Measurements from ENCODE around the gene TMEM106A. TPM values are rescaled to one million over a fixed set of nuclear protein-coding genes. Genes with fewer than 3 reads are reported as not detected.
A peak's percentile ranks its signal among the peaks of the same experiment; 100 is the strongest.
"Not testable (repeated sequence)": the region's sequence is repeated elsewhere in the genome, so short reads cannot be mapped to it uniquely, and the experiment has no call there.

Gene TMEM106A
- total and polyA plus RNA-seq, 12 donors = 1.1 to 10.4 (median 2.7) TPM

DNA sequence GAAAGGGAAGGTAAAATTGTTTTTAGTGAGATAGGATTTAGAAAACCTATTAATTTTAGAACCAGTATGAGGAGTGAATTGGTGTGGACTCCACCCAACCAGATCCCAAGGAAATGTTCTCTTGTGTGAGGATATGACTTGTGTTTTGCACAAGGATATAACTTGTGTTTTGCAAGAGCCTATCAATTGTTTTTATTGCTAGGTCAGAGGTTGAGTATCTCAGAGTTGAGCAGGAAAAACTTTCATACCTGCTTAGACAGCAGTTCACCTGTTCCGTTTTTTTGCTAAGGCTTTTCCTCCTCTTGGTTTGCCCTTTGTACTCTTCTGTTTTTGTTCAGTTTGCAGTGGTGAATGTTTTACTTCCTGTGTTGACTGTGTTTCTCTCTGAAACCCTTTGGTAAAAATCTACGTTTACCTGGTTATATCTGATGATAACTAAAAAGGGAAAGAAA lies 35.5 kb upstream of the TMEM106A start:
- TF ChIP-seq, protein P1, sequence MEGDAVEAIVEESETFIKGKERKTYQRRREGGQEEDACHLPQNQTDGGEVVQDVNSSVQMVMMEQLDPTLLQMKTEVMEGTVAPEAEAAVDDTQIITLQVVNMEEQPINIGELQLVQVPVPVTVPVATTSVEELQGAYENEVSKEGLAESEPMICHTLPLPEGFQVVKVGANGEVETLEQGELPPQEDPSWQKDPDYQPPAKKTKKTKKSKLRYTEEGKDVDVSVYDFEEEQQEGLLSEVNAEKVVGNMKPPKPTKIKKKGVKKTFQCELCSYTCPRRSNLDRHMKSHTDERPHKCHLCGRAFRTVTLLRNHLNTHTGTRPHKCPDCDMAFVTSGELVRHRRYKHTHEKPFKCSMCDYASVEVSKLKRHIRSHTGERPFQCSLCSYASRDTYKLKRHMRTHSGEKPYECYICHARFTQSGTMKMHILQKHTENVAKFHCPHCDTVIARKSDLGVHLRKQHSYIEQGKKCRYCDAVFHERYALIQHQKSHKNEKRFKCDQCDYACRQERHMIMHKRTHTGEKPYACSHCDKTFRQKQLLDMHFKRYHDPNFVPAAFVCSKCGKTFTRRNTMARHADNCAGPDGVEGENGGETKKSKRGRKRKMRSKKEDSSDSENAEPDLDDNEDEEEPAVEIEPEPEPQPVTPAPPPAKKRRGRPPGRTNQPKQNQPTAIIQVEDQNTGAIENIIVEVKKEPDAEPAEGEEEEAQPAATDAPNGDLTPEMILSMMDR (IDR thresholded peaks at IDR 0.05) = no peak
- peaks cover 5 to 70% (median 52%) of the 10 kb centered on the region in 9 donors for H3K4me1 ChIP-seq
- no peaks in the 10 kb centered on the region for H3K27me3 ChIP-seq
- peaks cover 0 to 62% (median 40%) of the 10 kb centered on the region in 9 donors for H3K36me3 ChIP-seq
- DNase-seq (no peak), ATAC-seq (no peak)
- peak overlapping the region in 1 of 10 donors; percentile 3 for H3K4me3 ChIP-seq
- H3K9me3 ChIP-seq = no peaks in the 10 kb centered on the region
- intact Hi-C loops (cut with DNase I) = loop anchor here in 3 of 10 donors (2.0 to 10.0 kb wide), 3 partner anchors 21 to 151 kb away; partner anchors contain the start of genes RND2 (in 1 of the 3), TMEM106A (in 1 of the 3) and VAT1 (in 1 of the 3)
- WGBS, 2 donors = 68 to 81% methylated on average over 2 of the region's 2 CpGs
- peak overlapping the region in 7 of 10 donors; percentile 24 to 58 (median 45) for H3K27ac ChIP-seq

DNA sequence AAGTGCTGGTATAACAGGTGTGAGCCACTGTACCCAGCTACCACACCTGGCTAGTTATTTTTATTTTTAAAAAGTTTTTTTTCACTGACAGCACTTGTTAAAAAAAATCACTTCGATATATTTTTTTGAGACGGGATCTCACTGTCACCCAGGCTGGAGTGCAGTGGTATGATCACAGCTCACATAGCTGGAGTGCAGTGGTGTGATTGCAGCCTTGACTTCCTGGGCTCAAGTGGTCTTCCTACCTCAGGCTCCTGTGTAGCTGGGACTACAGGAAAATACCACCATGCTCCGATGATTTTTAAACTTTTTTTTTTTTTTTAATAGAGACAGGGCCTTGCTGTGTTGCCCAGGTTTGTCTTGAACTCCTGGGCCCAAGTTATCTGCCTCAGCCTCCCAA lies 27.8 kb upstream of the TMEM106A start:
- H3K36me3 ChIP-seq = peaks cover 0 to 100% (median 57%) of the 10 kb centered on the region in 9 donors
- no peaks in the 10 kb centered on the region for H3K27me3 ChIP-seq
- TF ChIP-seq, protein P1 (IDR thresholded peaks at IDR 0.05) = no peak
- WGBS, 2 donors = 93% methylated on average over 3 of the region's 3 CpGs
- no peak overlapping the region for H3K4me3 ChIP-seq
- intact Hi-C loops (cut with DNase I) = no loop called here
- ATAC-seq = no peak
- no peak overlapping the region for H3K27ac ChIP-seq
- H3K9me3 ChIP-seq = no peaks in the 10 kb centered on the region
- DNase-seq = no peak
- H3K4me1 ChIP-seq = peaks cover 0 to 6% (median 0%) of the 10 kb centered on the region in 9 donors

DNA sequence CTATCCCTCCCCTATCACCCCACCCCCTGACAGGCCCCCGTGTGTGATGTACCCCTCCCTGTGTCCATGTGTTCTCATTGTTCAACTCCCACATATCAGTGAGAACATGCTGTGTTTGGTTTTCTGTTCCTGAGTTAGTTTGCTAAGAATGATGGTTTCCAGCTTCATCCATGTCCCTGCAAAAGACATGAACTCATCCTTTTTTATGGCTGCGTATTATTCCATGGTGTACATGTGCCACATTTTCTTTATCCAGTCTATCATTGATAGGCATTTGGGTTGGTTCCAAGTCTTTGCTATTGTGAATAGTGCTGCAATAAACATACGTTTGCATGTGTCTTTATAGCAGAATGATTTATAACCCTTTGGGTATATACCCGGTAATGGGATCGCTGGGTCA lies 25.0 kb upstream of the TMEM106A start:
- H3K4me1 ChIP-seq; H3K27me3 ChIP-seq; H3K4me3 ChIP-seq; H3K27ac ChIP-seq; ATAC-seq; intact Hi-C loops (cut with DNase I); DNase-seq; H3K9me3 ChIP-seq: not testable (repeated sequence)
- peaks cover 3 to 100% (median 61%) of the 10 kb centered on the region in 9 donors for H3K36me3 ChIP-seq
- WGBS, 2 donors = 95 to 96% methylated on average over 5 of the region's 5 CpGs

DNA sequence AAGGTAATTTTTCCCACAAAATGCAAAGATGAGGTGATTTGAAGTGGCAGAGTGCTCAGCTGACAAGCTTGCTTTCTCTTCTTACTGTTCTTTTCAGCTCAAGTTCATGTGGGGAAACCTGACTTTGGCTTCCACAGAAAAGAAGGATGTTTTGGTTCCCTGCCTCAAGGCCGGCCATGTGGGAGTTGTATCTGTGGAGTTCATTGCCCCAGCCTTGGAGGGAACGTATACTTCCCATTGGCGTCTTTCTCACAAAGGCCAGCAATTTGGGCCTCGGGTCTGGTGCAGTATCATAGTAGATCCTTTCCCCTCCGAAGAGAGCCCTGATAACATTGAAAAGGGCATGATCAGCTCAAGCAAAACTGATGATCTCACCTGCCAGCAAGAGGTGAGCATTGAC lies 18.4 kb upstream of the TMEM106A start:
- DNase-seq = no peak
- intact Hi-C loops (cut with DNase I) = no loop called here
- Histone ChIP-seq H3K4me1 (no peaks in the 10 kb centered on the region), H3K36me3 (peaks cover 18 to 100% (median 93%) of the 10 kb centered on the region in 9 donors), H3K27me3 (no peaks in the 10 kb centered on the region), H3K4me3 (no peak overlapping the region), H3K27ac (no peak overlapping the region), H3K9me3 (no peaks in the 10 kb centered on the region)
- 90 to 93% methylated on average over 5 of the region's 5 CpGs for WGBS, 2 donors
- no peak for ATAC-seq
- TF ChIP-seq, protein P1 (IDR thresholded peaks at IDR 0.05) = no peak

DNA sequence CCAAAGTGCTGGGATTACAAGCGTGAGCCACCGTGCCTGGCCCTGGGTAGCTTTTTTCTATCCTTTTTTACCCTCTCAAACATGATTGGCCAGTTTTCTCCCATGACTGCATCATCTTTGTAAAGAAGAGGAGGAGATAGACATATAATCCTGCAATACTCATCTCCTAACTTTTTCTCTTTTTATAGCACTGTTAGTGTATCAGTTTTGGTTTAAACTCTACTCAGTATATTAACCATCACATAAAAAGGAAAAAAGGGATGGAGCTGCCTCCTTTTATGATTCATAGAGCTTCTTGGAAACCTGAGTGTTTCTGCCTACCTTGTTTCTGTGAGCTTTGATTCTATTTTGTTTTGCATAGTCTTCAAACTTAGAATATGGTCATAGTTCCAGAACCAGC lies 12.0 kb upstream of the TMEM106A start:
- ATAC-seq (no peak), DNase-seq (no peak)
- 89 to 96% methylated on average over 2 of the region's 2 CpGs for WGBS, 2 donors
- intact Hi-C loops (cut with DNase I) = no loop called here
- Histone ChIP-seq H3K27ac (no peak overlapping the region), H3K27me3 (no peaks in the 10 kb centered on the region), H3K4me3 (no peak overlapping the region), H3K36me3 (peaks cover 12 to 100% (median 99%) of the 10 kb centered on the region in 9 donors), H3K9me3 (no peaks in the 10 kb centered on the region), H3K4me1 (no peaks in the 10 kb centered on the region)
- TF ChIP-seq, protein P1 (IDR thresholded peaks at IDR 0.05) = no peak
